CD4-positive, alpha-beta T cell treated with Interferon alpha-2 for 1 hour (primary cell): ENCODE measurements around the gene EGR2.
"Not testable (repeated sequence)": the region's sequence is repeated elsewhere in the genome, so short reads cannot be mapped to it uniquely, and the experiment has no call there.

ENCODE experiments used
- DNase-seq, 2 donors: peaks; one replicate each; pipeline ENCODE4 v3.0.0-alpha.2; 2020 to 2022

The EGR2 gene

GRCh38 chr10:62792261-62792660 is 23.9 kb downstream of the EGR2 start:
- DNase-seq: no peak

- no peak for DNase-seq
Measured at GRCh38 chr10:62790571-62790970, 25.6 kb downstream of the EGR2 start.

GRCh38 chr10:62790019-62790555 is 26.1 kb downstream of the EGR2 start:
- no peak for DNase-seq

- DNase-seq: no peak
Measured at GRCh38 chr10:62788861-62789467, 27.2 kb downstream of the EGR2 start.

GRCh38 chr10:62788285-62788684 is 27.9 kb downstream of the EGR2 start:
- DNase-seq: not testable (repeated sequence)

GRCh38 chr10:62784537-62784936 is 31.6 kb downstream of the EGR2 start:
- DNase-seq: not testable (repeated sequence)

GRCh38 chr10:62779487-62780248 is 36.5 kb downstream of the EGR2 start:
- peak; percentile 87 to 91 for DNase-seq

GRCh38 chr10:62778125-62778524 is 38.0 kb downstream of the EGR2 start:
- DNase-seq: no peak

GRCh38 chr10:62772186-62772974 is 43.8 kb downstream of the EGR2 start:
- DNase-seq: no peak

GRCh38 chr10:62769574-62770242 is 46.5 kb downstream of the EGR2 start:
- DNase-seq: no peak

- DNase-seq: no peak
Measured at GRCh38 chr10:62766386-62766785, 49.8 kb downstream of the EGR2 start.

- DNase-seq: no peak
Measured at GRCh38 chr10:62765726-62766125, 50.4 kb downstream of the EGR2 start.

- no peak for DNase-seq
Measured at GRCh38 chr10:62764011-62764410, 52.2 kb downstream of the EGR2 start.

GRCh38 chr10:62763155-62763554 is 53.0 kb downstream of the EGR2 start:
- no peak for DNase-seq
